ENCODE measurements around the gene KCNN2. TPM values are rescaled to one million over a fixed set of nuclear protein-coding genes. Genes with fewer than 3 reads are reported as not detected.

Gene KCNN2
- total and polyA plus RNA-seq, 2 donors (not counting 1 experiment from before 2014, with no cell fraction given) = 0.08 to 0.50 TPM

DNA sequence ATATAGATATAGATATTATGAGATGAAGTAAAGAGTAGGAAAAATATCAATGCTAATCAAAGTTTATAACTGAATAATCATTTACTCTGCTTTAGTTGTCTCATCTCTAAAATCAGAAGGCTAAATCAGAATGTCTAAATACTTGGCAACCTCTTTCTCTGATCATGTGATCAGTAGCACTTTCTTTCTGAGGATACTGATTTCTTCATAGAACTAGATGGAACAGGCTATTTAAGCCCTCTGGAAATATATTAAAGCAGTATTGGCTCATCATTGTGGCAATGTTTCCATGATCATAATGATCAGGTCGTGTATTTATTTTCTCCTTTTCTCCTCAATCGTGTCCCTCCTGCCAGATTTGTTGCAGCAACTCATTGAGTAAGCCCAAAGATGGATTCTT lies 109.7 kb downstream of the KCNN2 start:
- Histone ChIP-seq H3K9me3 (ENCODE audit: control insufficient read depth, insufficient read depth, low read depth, low read length) (no peaks in the 10 kb centered on the region), H3K79me2 (ENCODE audit: control insufficient read depth, insufficient read depth, low read length) (no peaks in the 10 kb centered on the region), H3K9ac (ENCODE audit: insufficient read depth, low read length) (no peak overlapping the region), H2AFZ (ENCODE audit: low read length) (no peak overlapping the region), H3K4me3 (replicated peaks in 1 of 4; ENCODE audit: control extremely low read depth in 1 of 4, insufficient read depth in 1 of 4, low read depth in 3 of 4, low read length in 4 of 4) (no peak overlapping the region), H4K20me1 (ENCODE audit: control insufficient read depth, extremely low read depth, insufficient read depth, low read length) (no peaks in the 10 kb centered on the region), H3K27ac (ENCODE audit: insufficient read depth, low read length) (no peak overlapping the region), H3K27me3 (ENCODE audit: control insufficient read depth, insufficient read depth, low read length) (no peaks in the 10 kb centered on the region), H3K4me2 (ENCODE audit: extremely low read depth, insufficient read depth, low read length) (no peak overlapping the region), H3K36me3 (ENCODE audit: control insufficient read depth, insufficient read depth, low read length) (no peaks in the 10 kb centered on the region), H3K4me1 (ENCODE audit: control insufficient read depth, extremely low read depth, insufficient read depth, low read length) (no peaks in the 10 kb centered on the region)
- no peak for TF ChIP-seq EZH2 (IDR thresholded peaks at IDR 0.05; ENCODE audit: low read length, missing control alignments)
- TF ChIP-seq, protein P1, sequence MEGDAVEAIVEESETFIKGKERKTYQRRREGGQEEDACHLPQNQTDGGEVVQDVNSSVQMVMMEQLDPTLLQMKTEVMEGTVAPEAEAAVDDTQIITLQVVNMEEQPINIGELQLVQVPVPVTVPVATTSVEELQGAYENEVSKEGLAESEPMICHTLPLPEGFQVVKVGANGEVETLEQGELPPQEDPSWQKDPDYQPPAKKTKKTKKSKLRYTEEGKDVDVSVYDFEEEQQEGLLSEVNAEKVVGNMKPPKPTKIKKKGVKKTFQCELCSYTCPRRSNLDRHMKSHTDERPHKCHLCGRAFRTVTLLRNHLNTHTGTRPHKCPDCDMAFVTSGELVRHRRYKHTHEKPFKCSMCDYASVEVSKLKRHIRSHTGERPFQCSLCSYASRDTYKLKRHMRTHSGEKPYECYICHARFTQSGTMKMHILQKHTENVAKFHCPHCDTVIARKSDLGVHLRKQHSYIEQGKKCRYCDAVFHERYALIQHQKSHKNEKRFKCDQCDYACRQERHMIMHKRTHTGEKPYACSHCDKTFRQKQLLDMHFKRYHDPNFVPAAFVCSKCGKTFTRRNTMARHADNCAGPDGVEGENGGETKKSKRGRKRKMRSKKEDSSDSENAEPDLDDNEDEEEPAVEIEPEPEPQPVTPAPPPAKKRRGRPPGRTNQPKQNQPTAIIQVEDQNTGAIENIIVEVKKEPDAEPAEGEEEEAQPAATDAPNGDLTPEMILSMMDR (conservative IDR thresholded peaks at IDR 0.05 in 1 of 2, IDR thresholded peaks at IDR 0.05 in 1 of 2; ENCODE audit: low read depth in 1 of 2, low read length in 2 of 2) = no peak
- DNase-seq (ENCODE audit: low read depth in 2 of 2) = no peak

DNA sequence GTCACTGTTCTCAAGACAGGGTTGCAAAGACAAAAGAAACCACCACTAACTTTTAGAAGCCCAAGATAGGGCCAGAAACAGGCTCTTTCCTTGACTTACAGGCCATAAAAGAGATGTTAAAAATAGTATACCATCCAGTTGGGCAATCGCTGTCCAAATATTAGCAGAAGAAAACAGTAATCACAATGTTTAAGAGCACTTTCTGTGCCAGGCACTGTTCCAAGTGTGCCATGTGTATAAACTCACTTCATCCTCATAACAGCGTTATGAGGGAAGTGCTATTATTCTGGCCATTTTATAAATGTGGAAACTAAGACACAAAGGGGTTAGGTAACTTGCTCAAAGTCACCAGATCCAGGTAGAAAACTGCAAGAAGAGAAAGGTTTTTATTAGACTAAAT lies 111.7 kb downstream of the KCNN2 start:
- Histone ChIP-seq H3K27me3 (ENCODE audit: control insufficient read depth, insufficient read depth, low read length) (no peaks in the 10 kb centered on the region), H3K9me3 (ENCODE audit: control insufficient read depth, insufficient read depth, low read depth, low read length) (no peaks in the 10 kb centered on the region), H3K4me2 (ENCODE audit: extremely low read depth, insufficient read depth, low read length) (no peak overlapping the region), H4K20me1 (ENCODE audit: control insufficient read depth, extremely low read depth, insufficient read depth, low read length) (no peaks in the 10 kb centered on the region), H3K36me3 (ENCODE audit: control insufficient read depth, insufficient read depth, low read length) (no peaks in the 10 kb centered on the region), H3K4me1 (ENCODE audit: control insufficient read depth, extremely low read depth, insufficient read depth, low read length) (no peaks in the 10 kb centered on the region), H3K4me3 (replicated peaks in 1 of 4; ENCODE audit: control extremely low read depth in 1 of 4, insufficient read depth in 1 of 4, low read depth in 3 of 4, low read length in 4 of 4) (no peak overlapping the region), H3K79me2 (ENCODE audit: control insufficient read depth, insufficient read depth, low read length) (no peaks in the 10 kb centered on the region), H3K27ac (ENCODE audit: insufficient read depth, low read length) (no peak overlapping the region), H3K9ac (ENCODE audit: insufficient read depth, low read length) (no peak overlapping the region), H2AFZ (ENCODE audit: low read length) (no peak overlapping the region)
- TF ChIP-seq, protein P1 (conservative IDR thresholded peaks at IDR 0.05 in 1 of 2, IDR thresholded peaks at IDR 0.05 in 1 of 2; ENCODE audit: low read depth in 1 of 2, low read length in 2 of 2) = no peak
- TF ChIP-seq EZH2 (IDR thresholded peaks at IDR 0.05; ENCODE audit: low read length, missing control alignments) = no peak
- peak in 1 of 2 donors; percentile 68 for DNase-seq (ENCODE audit: low read depth in 2 of 2)

DNA sequence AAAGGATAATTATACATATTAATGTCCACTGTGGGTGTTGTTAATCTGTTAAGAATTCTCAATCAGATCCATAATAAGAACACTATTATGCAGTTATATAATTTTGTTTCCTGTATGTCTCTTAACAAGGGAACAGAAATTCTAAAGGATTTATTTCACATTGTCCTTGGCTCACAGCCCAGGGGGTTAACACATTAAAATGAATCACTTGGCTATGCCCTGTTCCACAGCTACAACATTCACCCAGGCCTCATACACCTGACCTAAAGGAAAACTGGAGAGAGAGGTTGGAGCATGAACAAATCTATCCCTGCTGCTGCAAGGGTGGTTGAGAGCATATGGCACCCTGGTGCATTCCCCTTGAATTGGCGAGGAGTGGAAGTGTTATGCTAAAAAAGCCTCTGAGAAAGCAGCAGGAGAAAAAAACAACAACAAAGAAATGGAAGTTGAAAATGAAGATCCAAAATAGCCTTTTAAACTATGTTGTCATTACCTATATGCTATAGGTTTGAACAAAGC lies 116.0 kb downstream of the KCNN2 start:
- TF ChIP-seq, protein P1 (conservative IDR thresholded peaks at IDR 0.05 in 1 of 2, IDR thresholded peaks at IDR 0.05 in 1 of 2; ENCODE audit: low read depth in 1 of 2, low read length in 2 of 2) = no peak
- TF ChIP-seq EZH2 (IDR thresholded peaks at IDR 0.05; ENCODE audit: low read length, missing control alignments) = no peak
- no peaks in the 10 kb centered on the region for H3K9me3 ChIP-seq (ENCODE audit: control insufficient read depth, insufficient read depth, low read depth, low read length)
- no peak overlapping the region for H2AFZ ChIP-seq (ENCODE audit: low read length)
- no peak overlapping the region for H3K4me2 ChIP-seq (ENCODE audit: extremely low read depth, insufficient read depth, low read length)
- H3K27ac ChIP-seq (ENCODE audit: insufficient read depth, low read length) = no peak overlapping the region
- DNase-seq (ENCODE audit: low read depth in 2 of 2) = no peak
- no peaks in the 10 kb centered on the region for H3K79me2 ChIP-seq (ENCODE audit: control insufficient read depth, insufficient read depth, low read length)
- no peak overlapping the region for H3K4me3 ChIP-seq (replicated peaks in 1 of 4; ENCODE audit: control extremely low read depth in 1 of 4, insufficient read depth in 1 of 4, low read depth in 3 of 4, low read length in 4 of 4)
- H4K20me1 ChIP-seq (ENCODE audit: control insufficient read depth, extremely low read depth, insufficient read depth, low read length) = no peaks in the 10 kb centered on the region
- H3K36me3 ChIP-seq (ENCODE audit: control insufficient read depth, insufficient read depth, low read length) = no peaks in the 10 kb centered on the region
- H3K4me1 ChIP-seq (ENCODE audit: control insufficient read depth, extremely low read depth, insufficient read depth, low read length) = no peaks in the 10 kb centered on the region
- no peaks in the 10 kb centered on the region for H3K27me3 ChIP-seq (ENCODE audit: control insufficient read depth, insufficient read depth, low read length)
- no peak overlapping the region for H3K9ac ChIP-seq (ENCODE audit: insufficient read depth, low read length)

Data from fibroblast of lung (primary cell).